Heart left ventricle (tissue), 13 donors: ENCODE results near the gene DENND1B.

Experiments used
- POLR2A ChIP-seq, 2 donors: fragments of 450-650 bp; IDR thresholded peaks; one replicate each; pipeline ENCODE4 v1.6.1; 2017; ENCODE audit warnings: antibody characterized with exemption in 2 of 2, mild to moderate bottlenecking in 2 of 2, moderate library complexity in 2 of 2
- TF ChIP-seq, protein P1 (sequence below), 12 donors: fragments of 200-600 bp; sonication (generic) in 4 of 12; IDR thresholded peaks; one replicate each; pipeline versions ENCODE4 v1.5.0 to v1.8.0; 2018 to 2022; ENCODE audit warnings: antibody characterized with exemption in 12 of 12, mild to moderate bottlenecking in 5 of 12
- donor health status: ischemic (EF 13 %, LVEDD 7.1; RV severe dilation, severe dysfunction).
- donor health status: DM: no; HTN: yes; CAD: no.
- donor health status: DM: no; HTN: no; CAD: no.
- donor health status: ischemic (EF 25% LVEDD 6.9; RV normal size, moderate dysfunction).
- donor health status: ischemic (EF 25% LVEDD 5.7; RV mildly dilated, moderate dysfunction).
- donor health status: ischemic (EF 35%, LVEDD 5.7; RV mildly dilated, moderate dysfunction).
- donor health status: nonischemic (EF 11% LVEDD 7.7; RV severe dilation, severe dysfunction).
- donor health status: DM: yes; HTN: yes; CAD: no.
- donor health status: PGD.
- donor health status: ischemic (EF 29% LVEDD 5.4; RV normal size, mild dysfunction).
- donor health status: nonischemic (EF 23%, LVEDD 6.1; RV moderate dilation, normal function).

DNA sequence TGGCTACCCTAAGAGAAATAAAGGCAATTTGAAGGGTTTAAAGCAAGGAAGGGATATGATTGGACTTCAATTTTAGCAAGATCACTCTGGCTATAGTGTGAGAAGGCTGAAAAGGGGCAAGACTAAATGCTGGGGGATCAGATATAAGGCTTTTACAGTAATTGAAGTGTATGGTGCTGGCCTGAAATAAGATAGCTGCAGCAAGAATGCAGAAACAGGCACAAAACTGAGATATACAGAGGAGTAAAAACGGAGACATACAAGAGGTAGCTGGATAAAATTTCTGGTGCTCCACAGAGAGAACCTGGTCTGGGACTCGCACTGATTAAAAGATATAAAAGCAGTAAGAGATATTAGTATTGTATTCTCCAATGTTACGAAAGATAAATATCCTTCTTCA, 92.0 kb downstream of the DENND1B start:
- TF ChIP-seq, protein P1, sequence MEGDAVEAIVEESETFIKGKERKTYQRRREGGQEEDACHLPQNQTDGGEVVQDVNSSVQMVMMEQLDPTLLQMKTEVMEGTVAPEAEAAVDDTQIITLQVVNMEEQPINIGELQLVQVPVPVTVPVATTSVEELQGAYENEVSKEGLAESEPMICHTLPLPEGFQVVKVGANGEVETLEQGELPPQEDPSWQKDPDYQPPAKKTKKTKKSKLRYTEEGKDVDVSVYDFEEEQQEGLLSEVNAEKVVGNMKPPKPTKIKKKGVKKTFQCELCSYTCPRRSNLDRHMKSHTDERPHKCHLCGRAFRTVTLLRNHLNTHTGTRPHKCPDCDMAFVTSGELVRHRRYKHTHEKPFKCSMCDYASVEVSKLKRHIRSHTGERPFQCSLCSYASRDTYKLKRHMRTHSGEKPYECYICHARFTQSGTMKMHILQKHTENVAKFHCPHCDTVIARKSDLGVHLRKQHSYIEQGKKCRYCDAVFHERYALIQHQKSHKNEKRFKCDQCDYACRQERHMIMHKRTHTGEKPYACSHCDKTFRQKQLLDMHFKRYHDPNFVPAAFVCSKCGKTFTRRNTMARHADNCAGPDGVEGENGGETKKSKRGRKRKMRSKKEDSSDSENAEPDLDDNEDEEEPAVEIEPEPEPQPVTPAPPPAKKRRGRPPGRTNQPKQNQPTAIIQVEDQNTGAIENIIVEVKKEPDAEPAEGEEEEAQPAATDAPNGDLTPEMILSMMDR (IDR thresholded peaks at IDR 0.05) = no peak
- TF ChIP-seq POLR2A (IDR thresholded peaks at IDR 0.05) = no peak
